T-helper 2 cell treated with Interferon-gamma antibody and Interleukin-4, amounts not matched to agents 100 ng/mL and 5 ng/mL, for 36 hours (primary cell): ENCODE measurements around the gene TCP10L. TPM values are rescaled to one million over a fixed set of nuclear protein-coding genes. Genes with fewer than 3 reads are reported as not detected.
"Not testable (repeated sequence)": the region's sequence is repeated elsewhere in the genome, so short reads cannot be mapped to it uniquely, and the experiment has no call there.

Source experiments
- intact Hi-C: fragments of 100-400 bp; cut with micrococcal nuclease; formaldehyde crosslinking; loops from one replicate; pipeline ENCODE4 v1.15.1; 2023
- total RNA-seq: library from RNA; stranded (reverse); gene quantifications from 2 replicates; pipeline ENCODE4 v1.2.3, GENCODE V29; 2022

TCP10L gene
- total RNA-seq, 1 donor from 2014 or later: 1.2 TPM

- intact Hi-C loops: no loop called here
These were observed 1.8 kb upstream of the TCP10L start for GRCh38 chr21:32587120-32587519.

GRCh38 chr21:32585970-32586369 is 647 bp upstream of the TCP10L start:
- intact Hi-C loops: no loop called here

- intact Hi-C loops: no loop called here
These were observed 851 bp downstream of the TCP10L start for GRCh38 chr21:32584472-32584871.

GRCh38 chr21:32581732-32582131 is 3.6 kb downstream of the TCP10L start:
- intact Hi-C loops: no loop called here

GRCh38 chr21:32580949-32581348 is 4.4 kb downstream of the TCP10L start:
- intact Hi-C loops: no loop called here

- intact Hi-C loops: no loop called here
These were observed 7.1 kb downstream of the TCP10L start for GRCh38 chr21:32578107-32578691.

GRCh38 chr21:32576011-32576410 is 9.3 kb downstream of the TCP10L start:
- intact Hi-C loops: no loop called here

GRCh38 chr21:32574946-32575925 is 10.1 kb downstream of the TCP10L start:
- intact Hi-C loops: no loop called here

- intact Hi-C loops: no loop called here
These were observed 12.5 kb downstream of the TCP10L start for GRCh38 chr21:32572574-32573420.

- intact Hi-C loops: no loop called here
These were observed 14.9 kb downstream of the TCP10L start for GRCh38 chr21:32570456-32570855.

- intact Hi-C loops: loop anchor here (1.0 kb wide), 2 partner anchors 166 to 290 kb away; partner anchors contain the start of gene MIS18A
These were observed 15.8 kb downstream of the TCP10L start for GRCh38 chr21:32569261-32570230.

GRCh38 chr21:32567626-32568025 is 17.7 kb downstream of the TCP10L start:
- intact Hi-C loops: no loop called here

- intact Hi-C loops: no loop called here
These were observed 18.5 kb downstream of the TCP10L start for GRCh38 chr21:32566741-32567389.

GRCh38 chr21:32565856-32566465 is 19.4 kb downstream of the TCP10L start:
- intact Hi-C loops: no loop called here

GRCh38 chr21:32562915-32563314 is 22.4 kb downstream of the TCP10L start:
- intact Hi-C loops: no loop called here

GRCh38 chr21:32562426-32562825 is 22.9 kb downstream of the TCP10L start:
- intact Hi-C loops: no loop called here

- intact Hi-C loops: not testable (repeated sequence)
These were observed 23.8 kb downstream of the TCP10L start for GRCh38 chr21:32561476-32561875.

GRCh38 chr21:32560896-32561295 is 24.4 kb downstream of the TCP10L start:
- intact Hi-C loops: no loop called here

GRCh38 chr21:32559006-32559610 is 26.2 kb downstream of the TCP10L start:
- intact Hi-C loops: no loop called here
